ENCODE results near the gene ZCCHC7. TPM values are rescaled to one million over a fixed set of nuclear protein-coding genes. Genes with fewer than 3 reads are reported as not detected.
"Not testable (repeated sequence)": the region's sequence is repeated elsewhere in the genome, so short reads cannot be mapped to it uniquely, and the experiment has no call there.

ZCCHC7 gene
- 7.6 and 16.0 TPM in 2 replicates for total RNA-seq (2014; rRNA removed; shearing (Covaris generic))

- peak; percentile 94 for DNase-seq (ENCODE audit: low read depth)
Observed at GRCh38 chr9:37119907-37120842, at the start of gene ZCCHC7. Gene ZCCHC7 (plus strand): TSS chr9:37120574.

- not testable (repeated sequence) for DNase-seq (ENCODE audit: low read depth)
Observed at GRCh38 chr9:37074790-37075189, 45.6 kb upstream of the ZCCHC7 start.

GRCh38 chr9:37079370-37080164, 40.8 kb upstream of the ZCCHC7 start:
- peak; percentile 94 for DNase-seq (ENCODE audit: low read depth)

- DNase-seq (ENCODE audit: low read depth) = peak; percentile 46
Observed at GRCh38 chr9:37080165-37080628, 40.2 kb upstream of the ZCCHC7 start.

- not testable (repeated sequence) for DNase-seq (ENCODE audit: low read depth)
Observed at GRCh38 chr9:37081507-37081906, 38.9 kb upstream of the ZCCHC7 start.

GRCh38 chr9:37082214-37082765, 38.1 kb upstream of the ZCCHC7 start:
- no peak for DNase-seq (ENCODE audit: low read depth)

- DNase-seq (ENCODE audit: low read depth) = no peak
Observed at GRCh38 chr9:37083654-37084053, 36.7 kb upstream of the ZCCHC7 start.

GRCh38 chr9:37085233-37085632, 35.1 kb upstream of the ZCCHC7 start:
- DNase-seq (ENCODE audit: low read depth) = no peak

- not testable (repeated sequence) for DNase-seq (ENCODE audit: low read depth)
Observed at GRCh38 chr9:37092714-37093295, 27.6 kb upstream of the ZCCHC7 start.

- no peak for DNase-seq (ENCODE audit: low read depth)
Observed at GRCh38 chr9:37094751-37095150, 25.6 kb upstream of the ZCCHC7 start.

- DNase-seq (ENCODE audit: low read depth) = no peak
Observed at GRCh38 chr9:37096628-37097027, 23.7 kb upstream of the ZCCHC7 start.

GRCh38 chr9:37097294-37097693, 23.1 kb upstream of the ZCCHC7 start:
- no peak for DNase-seq (ENCODE audit: low read depth)

- peak; percentile 78 for DNase-seq (ENCODE audit: low read depth)
Observed at GRCh38 chr9:37100327-37100726, 20.0 kb upstream of the ZCCHC7 start.

- DNase-seq (ENCODE audit: low read depth) = no peak
Observed at GRCh38 chr9:37100741-37101140, 19.6 kb upstream of the ZCCHC7 start.

- DNase-seq (ENCODE audit: low read depth) = no peak
Observed at GRCh38 chr9:37102486-37102885, 17.9 kb upstream of the ZCCHC7 start.

- peak; percentile 81 for DNase-seq (ENCODE audit: low read depth)
Observed at GRCh38 chr9:37104183-37104889, 16.0 kb upstream of the ZCCHC7 start.

GRCh38 chr9:37105234-37105633, 15.1 kb upstream of the ZCCHC7 start:
- DNase-seq (ENCODE audit: low read depth) = no peak

GRCh38 chr9:37107701-37108100, 12.7 kb upstream of the ZCCHC7 start:
- DNase-seq (ENCODE audit: low read depth) = no peak

GRCh38 chr9:37114442-37114841, 5.9 kb upstream of the ZCCHC7 start:
- DNase-seq (ENCODE audit: low read depth) = not testable (repeated sequence)

GRCh38 chr9:37117956-37118355, 2.4 kb upstream of the ZCCHC7 start:
- no peak for DNase-seq (ENCODE audit: low read depth)

- no peak for DNase-seq (ENCODE audit: low read depth)
Observed at GRCh38 chr9:37119360-37119759, 1.0 kb upstream of the ZCCHC7 start.

All from M059J (cell line).